Measurements from ENCODE around the gene KCNE3.

DNA sequence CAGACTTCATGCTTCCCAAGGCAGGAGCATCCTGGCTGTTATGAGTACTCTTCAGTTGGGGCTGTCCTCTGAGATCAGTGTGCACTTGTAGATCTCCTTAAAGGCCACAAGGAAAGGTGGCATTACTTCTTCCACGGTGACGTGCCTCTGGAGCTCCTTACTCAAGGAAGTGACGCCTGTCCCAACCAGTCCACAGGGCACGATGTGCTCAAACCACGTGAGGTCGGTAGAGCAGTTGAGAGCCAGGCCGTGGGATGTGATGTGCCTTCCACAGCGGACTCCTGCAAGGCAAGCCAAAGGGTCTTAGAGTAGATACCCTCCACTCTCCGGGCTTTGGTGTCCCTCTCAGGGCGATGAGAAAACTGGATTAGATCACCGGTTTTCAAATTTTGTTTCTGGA lies 24.7 kb upstream of the KCNE3 start:
- TF ChIP-seq, protein P1, sequence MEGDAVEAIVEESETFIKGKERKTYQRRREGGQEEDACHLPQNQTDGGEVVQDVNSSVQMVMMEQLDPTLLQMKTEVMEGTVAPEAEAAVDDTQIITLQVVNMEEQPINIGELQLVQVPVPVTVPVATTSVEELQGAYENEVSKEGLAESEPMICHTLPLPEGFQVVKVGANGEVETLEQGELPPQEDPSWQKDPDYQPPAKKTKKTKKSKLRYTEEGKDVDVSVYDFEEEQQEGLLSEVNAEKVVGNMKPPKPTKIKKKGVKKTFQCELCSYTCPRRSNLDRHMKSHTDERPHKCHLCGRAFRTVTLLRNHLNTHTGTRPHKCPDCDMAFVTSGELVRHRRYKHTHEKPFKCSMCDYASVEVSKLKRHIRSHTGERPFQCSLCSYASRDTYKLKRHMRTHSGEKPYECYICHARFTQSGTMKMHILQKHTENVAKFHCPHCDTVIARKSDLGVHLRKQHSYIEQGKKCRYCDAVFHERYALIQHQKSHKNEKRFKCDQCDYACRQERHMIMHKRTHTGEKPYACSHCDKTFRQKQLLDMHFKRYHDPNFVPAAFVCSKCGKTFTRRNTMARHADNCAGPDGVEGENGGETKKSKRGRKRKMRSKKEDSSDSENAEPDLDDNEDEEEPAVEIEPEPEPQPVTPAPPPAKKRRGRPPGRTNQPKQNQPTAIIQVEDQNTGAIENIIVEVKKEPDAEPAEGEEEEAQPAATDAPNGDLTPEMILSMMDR (IDR thresholded peaks at IDR 0.05; ENCODE audit: insufficient read depth, low read length, poor library complexity, severe bottlenecking): no peak
- TF ChIP-seq EZH2phosphoT487 (conservative IDR thresholded peaks at IDR 0.05; ENCODE audit: low read length): no peak
